Gastrocnemius medialis (tissue), 4 donors: Measurements from ENCODE around the gene EPHA4.

Source experiments
- CTCF ChIP-seq, 5 experiments: fragments of 450-650 bp in 3 of 5; fragments of 200-600 bp in 2 of 5; sonication (generic) in 2 of 5; IDR thresholded peaks in 4 of 5; conservative IDR thresholded peaks in 1 of 5; 1 replicate in 4 of 5; 2 replicates in 1 of 5; pipeline ENCODE4 v1.5.1; 2016 to 2019; ENCODE audit warnings: antibody characterized with exemption in 5 of 5, mild to moderate bottlenecking in 3 of 5, moderate library complexity in 3 of 5
- POLR2A ChIP-seq, 2 donors: fragments of 450-650 bp; IDR thresholded peaks; one replicate each; pipeline ENCODE4 v1.6.1; 2017; ENCODE audit warnings: antibody characterized with exemption in 2 of 2, mild to moderate bottlenecking in 2 of 2, moderate library complexity in 2 of 2

GRCh38 chr2:221558107-221558506, 14.0 kb downstream of the EPHA4 start:
- no peak for TF ChIP-seq CTCF (IDR thresholded peaks at IDR 0.05 in 4 of 5, conservative IDR thresholded peaks at IDR 0.05 in 1 of 5)
- no peak for TF ChIP-seq POLR2A (IDR thresholded peaks at IDR 0.05)
